Spleen (tissue), 7 donors: ENCODE data around the gene SERPINH1.

ENCODE experiments used
- POLR2A ChIP-seq, 3 donors: fragments of 450-650 bp; IDR thresholded peaks; one replicate each; pipeline ENCODE4 v1.5.1; 2017; ENCODE audit warnings: antibody characterized with exemption in 3 of 3, mild to moderate bottlenecking in 1 of 3
- TF ChIP-seq, protein P1 (sequence below), 11 experiments: fragments of 200-600 bp in 7 of 11; fragments of 450-650 bp in 4 of 11; sonication (generic) in 4 of 11; IDR thresholded peaks in 8 of 11; conservative IDR thresholded peaks in 3 of 11; 1 replicate in 7 of 11; 2 replicates in 4 of 11; pipeline versions ENCODE4 v1.4.0 to v1.8.0; 2016 to 2021; ENCODE audit warnings: antibody characterized with exemption in 11 of 11, inconsistent platforms in 4 of 11, mild to moderate bottlenecking in 1 of 11
- donor health status: DM: no; HTN: no; CAD: no; lungs with moderate emphysema.
- donor health status: DM: no; HTN: no; CAD: no.
- donor health status: DM: no; HTN: no; CAD: no.

- TF ChIP-seq, protein P1, sequence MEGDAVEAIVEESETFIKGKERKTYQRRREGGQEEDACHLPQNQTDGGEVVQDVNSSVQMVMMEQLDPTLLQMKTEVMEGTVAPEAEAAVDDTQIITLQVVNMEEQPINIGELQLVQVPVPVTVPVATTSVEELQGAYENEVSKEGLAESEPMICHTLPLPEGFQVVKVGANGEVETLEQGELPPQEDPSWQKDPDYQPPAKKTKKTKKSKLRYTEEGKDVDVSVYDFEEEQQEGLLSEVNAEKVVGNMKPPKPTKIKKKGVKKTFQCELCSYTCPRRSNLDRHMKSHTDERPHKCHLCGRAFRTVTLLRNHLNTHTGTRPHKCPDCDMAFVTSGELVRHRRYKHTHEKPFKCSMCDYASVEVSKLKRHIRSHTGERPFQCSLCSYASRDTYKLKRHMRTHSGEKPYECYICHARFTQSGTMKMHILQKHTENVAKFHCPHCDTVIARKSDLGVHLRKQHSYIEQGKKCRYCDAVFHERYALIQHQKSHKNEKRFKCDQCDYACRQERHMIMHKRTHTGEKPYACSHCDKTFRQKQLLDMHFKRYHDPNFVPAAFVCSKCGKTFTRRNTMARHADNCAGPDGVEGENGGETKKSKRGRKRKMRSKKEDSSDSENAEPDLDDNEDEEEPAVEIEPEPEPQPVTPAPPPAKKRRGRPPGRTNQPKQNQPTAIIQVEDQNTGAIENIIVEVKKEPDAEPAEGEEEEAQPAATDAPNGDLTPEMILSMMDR (IDR thresholded peaks at IDR 0.05 in 8 of 11, conservative IDR thresholded peaks at IDR 0.05 in 3 of 11): no peak
- no peak for TF ChIP-seq POLR2A (IDR thresholded peaks at IDR 0.05)
These were observed 30.7 kb downstream of the SERPINH1 start for GRCh38 chr11:75592715-75593114.
